Glomerular visceral epithelial cell (primary cell): ENCODE measurements around the gene TRAPPC8.
A peak's percentile ranks its signal among the peaks of the same experiment; 100 is the strongest.
"Not testable (repeated sequence)": the region's sequence is repeated elsewhere in the genome, so short reads cannot be mapped to it uniquely, and the experiment has no call there.

Source experiments
- DNase-seq: peaks from one replicate; pipeline ENCODE4 v3.0.0-alpha.2; 2016; ENCODE audit errors: extremely low spot score

TRAPPC8 gene, protein sequence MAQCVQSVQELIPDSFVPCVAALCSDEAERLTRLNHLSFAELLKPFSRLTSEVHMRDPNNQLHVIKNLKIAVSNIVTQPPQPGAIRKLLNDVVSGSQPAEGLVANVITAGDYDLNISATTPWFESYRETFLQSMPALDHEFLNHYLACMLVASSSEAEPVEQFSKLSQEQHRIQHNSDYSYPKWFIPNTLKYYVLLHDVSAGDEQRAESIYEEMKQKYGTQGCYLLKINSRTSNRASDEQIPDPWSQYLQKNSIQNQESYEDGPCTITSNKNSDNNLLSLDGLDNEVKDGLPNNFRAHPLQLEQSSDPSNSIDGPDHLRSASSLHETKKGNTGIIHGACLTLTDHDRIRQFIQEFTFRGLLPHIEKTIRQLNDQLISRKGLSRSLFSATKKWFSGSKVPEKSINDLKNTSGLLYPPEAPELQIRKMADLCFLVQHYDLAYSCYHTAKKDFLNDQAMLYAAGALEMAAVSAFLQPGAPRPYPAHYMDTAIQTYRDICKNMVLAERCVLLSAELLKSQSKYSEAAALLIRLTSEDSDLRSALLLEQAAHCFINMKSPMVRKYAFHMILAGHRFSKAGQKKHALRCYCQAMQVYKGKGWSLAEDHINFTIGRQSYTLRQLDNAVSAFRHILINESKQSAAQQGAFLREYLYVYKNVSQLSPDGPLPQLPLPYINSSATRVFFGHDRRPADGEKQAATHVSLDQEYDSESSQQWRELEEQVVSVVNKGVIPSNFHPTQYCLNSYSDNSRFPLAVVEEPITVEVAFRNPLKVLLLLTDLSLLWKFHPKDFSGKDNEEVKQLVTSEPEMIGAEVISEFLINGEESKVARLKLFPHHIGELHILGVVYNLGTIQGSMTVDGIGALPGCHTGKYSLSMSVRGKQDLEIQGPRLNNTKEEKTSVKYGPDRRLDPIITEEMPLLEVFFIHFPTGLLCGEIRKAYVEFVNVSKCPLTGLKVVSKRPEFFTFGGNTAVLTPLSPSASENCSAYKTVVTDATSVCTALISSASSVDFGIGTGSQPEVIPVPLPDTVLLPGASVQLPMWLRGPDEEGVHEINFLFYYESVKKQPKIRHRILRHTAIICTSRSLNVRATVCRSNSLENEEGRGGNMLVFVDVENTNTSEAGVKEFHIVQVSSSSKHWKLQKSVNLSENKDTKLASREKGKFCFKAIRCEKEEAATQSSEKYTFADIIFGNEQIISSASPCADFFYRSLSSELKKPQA (N-terminal part only)

DNA sequence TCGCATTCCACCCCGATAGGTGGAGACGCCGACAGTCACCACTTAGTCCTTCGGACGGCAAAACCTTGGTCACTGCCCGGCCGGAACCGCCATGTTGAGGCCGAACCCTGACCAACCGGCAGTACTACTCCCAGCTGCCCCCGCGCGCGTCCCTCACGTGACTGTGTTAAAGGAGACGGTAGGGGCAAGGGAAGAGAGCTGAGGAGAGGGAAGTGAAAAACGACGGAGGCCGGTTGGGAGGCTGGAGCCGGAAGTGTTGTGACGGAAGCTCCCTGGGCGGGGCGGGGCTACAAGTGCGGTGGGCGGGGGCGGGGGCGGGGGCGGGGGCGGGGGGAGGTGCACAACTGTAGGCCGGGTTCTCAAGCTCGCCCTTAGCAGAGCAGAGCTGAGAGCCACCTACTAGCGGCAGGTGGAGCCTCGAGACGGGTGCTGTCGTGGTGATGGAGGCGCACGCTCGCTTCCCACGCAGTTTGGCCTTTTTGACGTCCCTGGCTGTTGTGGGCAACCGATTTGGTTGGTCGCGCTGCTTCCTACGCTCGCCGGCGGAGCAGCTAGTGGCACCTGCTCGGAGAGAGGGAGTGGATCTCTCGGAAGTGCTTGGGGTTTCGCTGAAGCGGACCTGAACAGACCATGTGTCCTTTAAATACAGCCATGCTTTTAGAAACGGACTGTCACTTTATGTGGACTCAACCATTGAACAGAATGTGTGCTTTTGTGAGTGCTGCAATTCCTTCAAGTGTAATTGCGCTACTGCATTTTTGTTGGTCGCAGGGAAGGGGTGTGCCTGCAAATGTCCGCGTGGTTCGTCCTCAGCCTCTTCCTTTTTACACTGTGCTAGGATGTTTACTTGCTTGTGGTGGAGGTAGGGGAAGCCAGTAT lies at the start of gene TRAPPC8:
Gene TRAPPC8 (minus strand): TSS at position 130 of the 879 bp plus-strand sequence. CDS start 364 bp downstream, outside the sequence.
- peak; percentile 99 for DNase-seq

DNA sequence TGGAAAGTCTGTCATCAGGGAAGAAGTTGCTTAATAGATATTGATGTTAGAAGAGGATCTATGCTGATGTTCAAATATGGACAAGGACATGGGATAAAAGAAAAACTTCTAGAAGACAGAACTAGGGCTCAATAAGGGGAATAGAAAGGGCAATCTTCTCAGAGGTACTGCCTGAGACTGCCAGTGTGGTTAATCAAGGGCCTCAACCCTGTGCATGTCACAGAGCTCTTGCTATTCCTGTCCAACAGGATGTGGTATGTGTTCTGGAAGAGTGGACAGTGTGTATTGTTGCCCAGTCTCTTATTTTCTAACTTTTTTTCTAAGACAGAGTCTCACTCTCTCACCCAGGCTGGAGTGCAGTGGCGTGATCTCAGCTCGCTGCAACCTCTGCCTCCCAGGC lies 47.9 kb upstream of the TRAPPC8 start:
- DNase-seq = peak; percentile 4

DNA sequence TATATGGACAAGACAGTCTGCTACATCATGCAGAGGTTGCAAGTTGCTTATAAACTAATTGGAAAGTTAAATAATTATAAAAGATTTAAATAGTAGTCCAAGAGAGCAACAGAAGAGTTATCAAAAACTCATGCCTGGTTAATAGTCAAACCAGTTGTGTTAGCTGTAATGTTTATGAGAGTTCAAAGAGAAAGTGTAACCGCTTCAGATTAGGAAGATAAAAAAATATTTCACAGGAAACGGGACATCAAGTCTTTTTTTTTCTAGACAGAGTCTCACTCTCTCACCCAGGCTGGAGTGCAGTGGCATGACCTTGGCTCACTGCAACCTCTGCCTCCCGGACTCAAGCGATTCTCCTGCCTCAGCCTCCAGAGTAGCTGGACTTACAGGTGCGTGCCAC lies 41.0 kb upstream of the TRAPPC8 start:
- no peak for DNase-seq

DNA sequence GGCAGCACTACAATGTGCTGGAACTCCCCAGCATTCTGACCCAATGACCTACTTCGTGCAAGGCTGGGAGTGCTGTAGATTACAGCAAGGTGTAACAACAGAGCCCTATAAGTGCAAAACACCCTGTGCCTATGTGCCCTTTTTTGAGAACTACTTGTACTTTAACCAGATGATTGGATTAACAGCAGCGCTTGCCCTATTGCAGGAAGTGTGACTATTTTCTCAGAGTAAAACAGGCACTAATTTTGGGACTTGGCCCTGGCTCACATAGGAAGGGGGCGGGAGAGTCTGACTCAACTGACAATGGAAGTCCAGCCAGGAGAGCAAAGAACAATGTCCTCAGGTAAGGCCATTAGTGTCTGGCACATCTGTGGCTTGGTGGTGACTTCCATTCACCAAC lies 40.1 kb upstream of the TRAPPC8 start:
- no peak for DNase-seq

DNA sequence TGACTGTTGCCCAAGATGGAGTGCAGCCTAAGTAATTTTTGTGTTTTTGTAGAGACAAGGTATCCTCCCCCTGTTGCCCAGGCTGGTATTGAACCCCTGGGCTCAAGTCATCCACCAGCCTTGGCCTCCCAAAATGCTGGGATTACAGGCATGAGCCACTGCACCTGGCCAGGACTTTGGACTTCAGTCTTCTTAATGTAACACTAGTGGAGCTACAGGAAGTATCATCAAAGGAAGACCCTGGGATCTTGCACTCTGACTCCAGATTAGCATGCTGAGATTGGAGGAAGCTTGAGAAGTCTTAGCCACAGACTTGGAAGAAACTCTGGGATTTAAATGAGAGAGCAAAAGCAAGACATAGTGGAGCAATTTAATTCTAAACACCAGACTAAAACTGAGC lies 37.9 kb upstream of the TRAPPC8 start:
- DNase-seq = no peak

DNA sequence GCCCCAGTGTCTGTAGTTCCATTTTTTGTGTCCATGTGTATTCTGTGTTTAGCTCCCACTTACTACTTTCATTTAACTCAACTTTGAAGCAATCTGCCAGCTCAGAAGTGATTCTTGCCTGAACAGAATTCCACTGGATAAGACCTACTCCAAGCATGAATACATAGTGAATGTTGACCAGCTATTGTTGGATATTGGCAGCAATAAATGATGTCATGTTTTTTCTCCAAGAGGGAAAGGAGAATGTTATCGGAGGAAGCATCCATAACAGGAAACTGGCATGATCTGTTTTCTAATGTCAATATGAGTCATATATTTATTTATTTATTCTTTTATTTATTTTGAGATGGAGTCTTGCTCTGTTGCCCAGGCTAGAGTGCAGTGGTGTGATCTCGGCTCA lies 36.8 kb upstream of the TRAPPC8 start:
- no peak for DNase-seq

DNA sequence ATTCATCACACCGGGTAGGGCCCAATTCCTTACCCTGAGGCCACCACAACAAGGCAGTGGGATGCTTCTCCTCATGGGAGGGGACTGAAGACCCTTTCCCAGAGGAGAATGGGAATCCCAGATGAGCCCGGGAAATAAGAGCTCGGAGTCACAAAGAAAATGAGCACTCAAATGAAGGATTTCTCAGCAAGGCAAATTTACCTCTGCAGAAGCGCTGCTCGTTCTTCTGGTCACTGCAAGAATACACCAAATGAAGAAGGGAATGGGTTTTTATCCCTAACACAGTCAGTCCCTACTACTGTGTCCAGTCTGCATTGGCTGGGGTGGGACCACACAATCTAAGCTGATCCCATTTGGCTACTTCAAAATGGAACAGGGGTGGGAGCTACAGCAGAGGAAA lies 35.7 kb upstream of the TRAPPC8 start:
- no peak for DNase-seq

DNA sequence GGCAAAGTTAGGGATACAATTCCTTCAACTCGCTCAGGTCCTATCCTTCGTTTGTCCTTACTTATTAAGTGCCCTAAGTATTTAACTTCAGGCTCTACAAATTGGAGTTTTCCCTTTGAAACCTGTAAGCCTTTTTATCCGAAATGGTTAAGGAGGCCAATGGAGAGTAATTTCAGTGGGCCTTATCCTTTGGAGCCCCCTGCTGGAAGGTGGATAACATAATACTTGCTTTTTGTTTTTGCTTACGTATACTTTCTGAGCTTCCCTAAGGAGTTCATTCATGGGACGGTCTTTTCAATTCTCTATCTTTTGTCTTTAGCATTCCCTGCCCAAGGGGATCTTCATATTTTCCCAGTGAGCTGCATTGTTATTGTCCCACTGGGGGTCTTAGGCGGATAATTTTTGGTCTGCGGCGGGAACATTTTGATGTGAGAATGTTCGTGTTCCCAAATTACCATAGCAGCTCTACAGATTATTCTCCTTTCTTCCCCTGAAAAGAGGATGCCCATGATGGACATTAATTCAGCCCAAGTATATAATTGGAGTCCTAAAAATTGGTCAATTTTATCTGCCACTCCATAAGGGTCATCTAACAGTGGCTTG lies 34.4 kb upstream of the TRAPPC8 start:
- peak; percentile 47 for DNase-seq

DNA sequence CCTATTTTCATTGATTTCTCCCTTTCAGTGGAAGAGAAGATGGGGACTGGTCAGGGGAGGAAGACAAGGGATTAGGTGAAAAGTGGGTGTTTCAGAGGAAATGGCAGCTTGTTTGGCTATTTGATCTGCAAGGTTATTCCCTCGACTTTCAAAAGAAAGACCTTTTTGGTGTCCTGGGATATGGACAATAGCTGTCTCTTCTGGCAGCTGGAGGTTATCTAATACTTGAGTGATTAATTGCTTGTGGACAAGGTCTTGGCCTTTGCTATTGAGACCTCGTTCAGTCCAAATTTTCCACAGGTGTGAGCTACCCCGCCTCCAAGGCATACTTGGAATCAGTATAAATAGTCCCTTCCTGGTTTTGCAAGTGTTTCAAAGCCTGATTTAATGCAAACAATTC lies 33.3 kb upstream of the TRAPPC8 start:
- DNase-seq = no peak

DNA sequence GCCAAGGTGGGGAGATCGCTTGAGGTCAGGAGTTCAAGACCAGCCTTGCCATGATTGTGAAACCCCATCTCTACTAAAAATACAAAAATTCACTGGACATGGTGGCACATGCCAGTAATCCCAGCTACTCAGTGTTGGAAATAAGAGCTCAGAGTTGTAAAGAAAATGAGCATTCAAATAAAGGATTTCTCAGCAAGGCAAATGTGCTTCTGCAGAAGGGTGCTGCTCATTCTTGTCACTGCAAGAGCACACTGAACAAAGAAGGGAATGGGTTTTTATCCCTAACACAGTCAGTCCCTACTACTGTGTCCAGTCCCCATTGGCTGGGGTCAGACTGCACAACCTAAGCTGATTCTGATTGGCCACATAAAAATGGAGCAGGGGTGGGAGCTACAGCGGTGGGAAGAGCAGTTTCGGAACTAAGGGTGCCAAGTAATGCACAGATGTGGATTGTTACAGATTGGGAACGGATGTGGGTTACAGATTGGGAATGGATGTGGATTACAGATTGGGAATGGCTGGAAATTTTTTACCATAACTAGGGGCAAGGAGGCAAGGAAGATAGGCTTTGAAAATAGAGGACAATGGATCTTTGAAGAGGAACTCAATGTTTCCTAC lies 31.1 kb upstream of the TRAPPC8 start:
- DNase-seq = no peak

DNA sequence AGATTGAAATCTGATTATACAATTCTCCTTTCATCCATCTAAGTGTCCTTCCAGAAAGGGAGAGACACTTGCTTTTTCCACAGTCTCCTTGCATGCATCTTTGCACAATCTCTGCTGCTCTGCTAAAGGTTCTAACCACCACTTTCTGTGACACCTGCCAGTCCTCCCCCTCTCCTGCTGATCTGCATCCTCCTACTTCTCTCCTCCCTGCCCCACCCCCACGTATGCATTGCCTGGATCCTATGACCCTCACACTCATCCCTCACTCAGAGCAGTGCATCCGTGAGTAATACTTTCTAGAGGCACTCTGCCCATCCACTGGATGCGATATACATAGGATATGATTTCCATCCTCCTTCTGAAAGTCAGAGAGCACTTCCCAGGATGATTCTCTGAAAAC lies 27.7 kb upstream of the TRAPPC8 start:
- no peak for DNase-seq

DNA sequence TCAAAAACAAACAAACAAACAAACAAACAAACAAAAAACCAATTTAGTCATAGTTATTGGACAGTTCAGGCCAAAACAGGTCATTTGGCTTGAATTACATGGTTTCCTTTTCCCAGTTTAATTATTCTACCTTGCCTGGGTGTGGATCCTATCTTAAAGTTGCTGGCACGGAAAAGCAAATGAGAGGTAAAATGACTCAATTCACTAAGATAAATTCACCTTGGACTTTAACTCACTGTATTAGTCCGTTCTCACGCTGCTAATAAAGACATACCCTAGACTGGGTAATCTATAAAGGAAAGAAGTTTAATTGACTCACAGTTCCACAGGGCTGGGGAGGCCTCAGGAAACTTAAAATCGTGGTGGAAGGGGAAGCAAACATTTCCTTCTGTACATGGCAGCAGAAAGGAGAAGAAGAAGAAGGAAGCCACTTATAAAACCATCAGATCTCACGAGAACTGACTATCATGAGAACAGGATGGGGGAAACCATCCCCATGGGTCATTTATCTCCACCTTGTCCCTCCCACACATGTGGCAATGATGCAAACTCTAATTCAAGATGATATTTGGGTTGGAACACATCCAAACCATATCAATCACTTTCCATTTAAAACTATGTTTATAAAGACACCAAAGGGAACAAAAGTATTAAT lies 22.5 kb upstream of the TRAPPC8 start:
- DNase-seq = no peak

DNA sequence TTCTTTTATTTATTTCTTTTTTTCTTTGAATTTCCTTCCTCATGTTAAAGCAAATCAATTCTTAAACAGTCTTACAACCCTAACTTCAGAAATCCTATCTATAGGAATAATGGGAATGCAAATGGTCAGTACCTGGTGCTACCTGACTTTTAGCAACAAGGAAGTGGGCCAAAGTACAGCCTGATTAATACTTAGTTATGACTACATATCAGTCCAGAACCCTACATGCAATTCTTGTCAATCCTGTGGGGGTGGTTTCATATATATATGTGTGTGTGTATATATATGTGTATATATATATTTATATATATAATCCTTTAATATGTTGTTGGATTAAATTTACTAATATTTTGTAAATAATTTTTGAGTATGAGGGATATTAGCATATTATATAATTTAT lies 14.8 kb upstream of the TRAPPC8 start:
- DNase-seq = no peak

DNA sequence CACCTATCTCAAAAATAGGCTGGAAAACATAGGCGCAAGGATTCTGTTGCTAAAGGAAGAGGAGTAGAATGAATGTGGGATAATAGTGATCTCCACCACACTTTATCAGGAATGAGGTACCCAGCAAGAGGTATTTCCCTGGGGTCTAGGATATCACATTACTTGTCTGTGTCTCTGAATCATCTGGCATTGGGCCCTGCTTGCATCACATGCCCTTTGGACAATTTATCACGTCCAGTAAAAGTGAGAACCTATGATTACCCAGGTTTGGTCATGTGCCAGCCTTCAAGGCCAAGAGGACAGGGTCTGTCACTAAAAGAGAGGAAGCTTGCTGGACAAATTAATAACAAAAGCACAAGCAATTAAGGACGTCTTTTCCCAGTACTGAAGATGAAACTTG lies 11.4 kb upstream of the TRAPPC8 start:
- peak; percentile 50 for DNase-seq

DNA sequence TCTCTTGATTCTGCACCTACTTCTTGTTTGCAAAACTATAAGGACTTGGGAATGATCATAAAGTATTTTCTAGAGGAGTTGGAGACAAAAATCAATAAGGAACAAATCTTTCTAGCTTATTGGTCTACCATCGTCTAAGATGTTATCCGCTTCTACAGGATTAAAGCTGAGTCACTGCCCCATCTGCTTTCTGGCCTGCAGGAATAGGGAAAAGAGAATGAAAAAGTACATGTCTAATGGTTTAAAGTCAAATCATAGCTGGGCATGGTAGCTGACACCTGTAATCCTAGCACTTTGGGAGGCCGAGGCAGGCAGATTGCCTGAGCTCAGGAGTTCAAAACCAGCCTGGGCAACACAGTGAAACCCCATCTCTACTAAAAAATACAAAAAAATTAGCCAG lies 10.8 kb upstream of the TRAPPC8 start:
- not testable (repeated sequence) for DNase-seq

DNA sequence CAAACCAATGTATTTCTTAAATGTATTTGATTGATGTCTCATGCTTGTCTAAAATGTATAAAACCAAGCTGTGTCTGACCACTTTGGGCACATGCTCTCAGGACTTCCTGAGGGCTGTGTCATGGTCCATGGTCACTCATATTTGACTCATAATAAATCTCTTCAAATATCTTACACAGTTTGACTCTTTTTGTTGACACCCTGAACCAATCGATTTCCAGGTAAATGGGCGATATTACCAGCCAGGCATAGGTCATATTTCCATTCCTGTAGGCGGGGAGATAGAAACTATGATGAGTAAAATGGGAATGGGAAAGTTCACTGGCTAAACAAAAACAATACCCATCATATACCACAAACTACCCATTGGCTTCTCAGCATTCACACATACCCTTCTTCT lies 9.3 kb upstream of the TRAPPC8 start:
- DNase-seq = no peak

DNA sequence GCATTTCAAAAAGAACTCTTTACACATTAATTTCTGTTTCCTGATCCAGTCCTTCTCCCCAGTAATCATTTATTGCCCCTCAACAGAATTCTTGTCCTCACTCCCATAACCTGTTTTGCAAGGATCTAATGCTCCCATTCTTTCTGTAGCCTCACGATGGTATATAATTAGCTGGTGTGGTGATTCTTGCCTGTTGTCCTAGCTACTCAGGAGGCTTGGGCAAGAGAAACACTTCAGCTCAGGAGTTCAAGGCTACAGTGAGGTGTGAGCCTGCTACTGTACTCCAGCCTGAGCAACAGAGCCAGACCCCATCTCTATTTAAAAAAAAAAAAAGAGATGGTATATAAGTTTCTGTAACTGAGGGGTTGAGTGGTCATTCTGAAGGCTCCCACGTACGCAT lies 7.7 kb upstream of the TRAPPC8 start:
- no peak for DNase-seq

DNA sequence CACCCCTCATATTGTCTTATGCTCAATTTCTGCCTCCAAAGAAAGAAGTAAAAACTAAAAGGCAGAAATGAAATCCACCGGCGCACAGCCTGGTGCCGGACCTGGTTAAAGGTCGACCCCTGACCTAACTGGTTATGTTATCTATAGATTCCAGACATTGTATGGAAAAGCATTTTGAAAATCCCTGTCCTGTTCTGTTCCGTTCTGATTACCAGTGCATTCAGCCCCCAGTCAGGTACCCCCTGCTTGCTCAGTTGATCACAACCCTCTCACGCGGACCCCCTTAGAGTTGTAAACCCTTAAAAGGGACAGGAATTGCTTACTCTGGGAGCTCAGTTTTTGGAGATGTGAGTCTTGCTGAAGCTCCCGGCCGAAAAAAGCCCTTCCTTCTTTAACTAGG lies 5.4 kb upstream of the TRAPPC8 start:
- DNase-seq = not testable (repeated sequence)

DNA sequence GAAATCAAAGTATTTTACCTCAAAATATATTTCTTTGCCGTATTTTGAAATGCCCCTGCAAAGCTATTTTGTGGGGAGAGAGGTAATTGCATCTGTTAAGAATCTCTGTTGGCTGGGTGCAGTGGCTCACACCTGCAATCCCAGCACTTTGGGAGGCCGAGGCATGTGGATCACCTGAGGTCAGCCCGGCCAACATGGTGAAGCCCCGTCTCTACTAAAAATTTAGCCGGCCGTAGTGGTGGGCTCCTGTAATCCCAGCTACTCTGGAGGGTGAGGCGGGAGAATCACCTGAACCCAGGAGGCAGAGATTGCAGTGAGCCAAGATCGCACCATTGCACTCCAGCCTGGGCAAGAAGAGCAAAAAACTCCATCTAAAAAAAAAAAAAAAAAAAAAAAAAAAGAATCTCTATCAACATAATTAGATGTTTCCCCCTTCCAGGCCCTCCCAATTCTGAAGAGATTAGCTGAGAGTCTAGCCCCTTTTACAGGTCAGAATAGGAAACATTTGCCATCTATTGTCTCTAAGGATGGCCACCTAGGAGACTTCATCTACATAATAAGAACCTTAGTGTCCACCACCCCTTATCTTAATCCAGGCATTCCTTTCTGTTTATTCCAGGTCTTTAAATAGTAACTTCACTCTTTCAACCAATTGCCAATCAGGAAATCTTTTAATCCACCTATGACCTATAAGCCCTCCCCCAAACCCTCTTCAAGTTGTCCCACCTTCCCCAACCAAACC lies 3.5 kb upstream of the TRAPPC8 start:
- DNase-seq = no peak
